GM18508 (cell line): ENCODE measurements around the gene KCNE4.

ENCODE experiments used
- ATAC-seq: cut with Tn5 transposase; IDR thresholded peaks from one replicate; pipeline ENCODE4 v1.9.1; 2021; ENCODE audit warnings: moderate number of reproducible peaks; ENCODE audit not compliant: insufficient read depth, unreplicated experiment

Gene KCNE4

DNA sequence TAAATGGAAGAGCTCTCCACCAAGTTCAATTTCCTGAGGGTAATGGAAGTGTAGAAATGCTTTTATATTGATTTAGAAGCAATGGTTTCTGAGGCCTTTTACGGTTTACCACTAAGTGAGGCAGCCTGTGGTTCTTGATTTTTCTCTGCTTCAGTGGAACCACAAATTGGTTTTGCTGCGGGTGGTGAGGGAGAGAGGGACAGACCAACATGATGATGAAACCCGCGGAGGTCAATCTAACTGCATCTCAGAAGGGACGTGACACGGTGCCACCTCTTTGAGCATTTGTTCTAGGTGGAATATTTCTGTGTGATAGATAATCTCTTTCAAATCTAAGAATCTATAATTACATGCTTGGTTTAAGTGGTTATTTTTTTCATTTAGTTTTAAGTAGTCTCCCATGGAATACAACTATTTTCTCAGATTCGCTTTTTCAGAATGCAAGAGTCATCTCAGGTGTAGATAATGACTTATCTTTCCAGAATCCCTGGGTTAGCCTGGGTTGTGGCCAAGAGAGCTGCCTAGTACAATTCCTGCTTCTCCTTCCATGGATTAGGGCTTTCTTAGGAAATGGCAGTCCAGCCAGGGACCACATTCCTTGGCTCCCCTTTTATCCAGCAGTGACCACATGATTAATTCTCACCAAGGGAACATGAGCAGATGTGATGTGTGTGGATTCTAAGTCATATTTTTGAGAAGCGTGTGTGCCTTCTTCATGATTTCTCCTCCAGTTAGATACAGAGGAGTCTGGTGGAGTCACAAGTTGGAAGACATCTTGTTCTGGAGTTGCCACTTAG is 52.5 kb downstream of the KCNE4 start:
- no peak for ATAC-seq
